K562 (cell line): Measurements from ENCODE around the gene GTPBP1. TPM values are rescaled to one million over a fixed set of nuclear protein-coding genes. Genes with fewer than 3 reads are reported as not detected.

Experiments
- ARID1B ChIP-seq: fragments of 450-650 bp; IDR thresholded peaks from 2 replicates; pipeline ENCODE4 v1.6.1; 2016; ENCODE audit warnings: antibody characterized with exemption, mild to moderate bottlenecking, inconsistent platforms
- ARNT ChIP-seq, 2 experiments: fragments of 450-650 bp; IDR thresholded peaks; 2 replicates each; pipeline ENCODE4 v1.6.1; 2016; ENCODE audit warnings: mild to moderate bottlenecking in 1 of 2
- ETS2 ChIP-seq: IDR thresholded peaks from 2 replicates; pipeline ENCODE4 v1.6.1; 2016; ENCODE audit warnings: borderline replicate concordance, missing genetic modification characterization, mild to moderate bottlenecking, moderate library complexity, missing compliant biosample characterization; ENCODE audit not compliant: poor library complexity, severe bottlenecking
- IFI16 ChIP-seq: fragments of 250-450 bp; sonication (Bioruptor Pico); IDR thresholded peaks from 2 replicates; pipeline ENCODE4 v2.1.2; 2022; ENCODE audit warnings: mild to moderate bottlenecking, inconsistent platforms
- NFXL1 ChIP-seq: fragments of 450-650 bp; formaldehyde crosslinking; IDR thresholded peaks from 2 replicates; pipeline ENCODE4 v1.4.0; 2021; ENCODE audit warnings: mild to moderate bottlenecking
- NUFIP1 ChIP-seq: fragments of 450-650 bp; IDR thresholded peaks from 2 replicates; pipeline ENCODE4 v1.6.1; 2018; ENCODE audit not compliant: partially characterized antibody
- PCBP2 ChIP-seq: fragments of 200-400 bp; formaldehyde crosslinking; IDR thresholded peaks from 2 replicates; pipeline ENCODE4 v1.6.1; 2018; ENCODE audit warnings: low read length, low read depth, mild to moderate bottlenecking, moderate library complexity; ENCODE audit not compliant: poor library complexity, severe bottlenecking
- RHOXF2B ChIP-seq: fragments of 250-450 bp; sonication (Bioruptor Pico); conservative IDR thresholded peaks from 2 replicates; pipeline ENCODE4 v1.5.1; 2021
- SAP30 ChIP-seq: fragments of 200-600 bp; sonication (generic); IDR thresholded peaks from 2 replicates; pipeline ENCODE4 v1.6.1; 2012; ENCODE audit warnings: borderline replicate concordance, low read depth, mild to moderate bottlenecking, moderate library complexity, low read length, control low read depth, inconsistent platforms; ENCODE audit not compliant: insufficient read depth, poor library complexity, severe bottlenecking
- SMARCA4 ChIP-seq: fragments of 450-650 bp; IDR thresholded peaks from 2 replicates; pipeline ENCODE4 v1.6.1; 2016
- SRF ChIP-seq, 2 experiments: fragments of 250-450, 450-650 bp in 1 of 2; sonication (Bioruptor Pico) in 1 of 2; sonication (generic) in 1 of 2; formaldehyde crosslinking; IDR thresholded peaks; 2 replicates each; pipeline versions ENCODE4 v1.5.0 to v1.5.1; 2020 to 2022; ENCODE audit warnings: mild to moderate bottlenecking in 1 of 2, missing genetic modification reagents in 1 of 2
- TCF3 ChIP-seq: sonication (generic); formaldehyde crosslinking; IDR thresholded peaks from 2 replicates; pipeline ENCODE4 v1.4.0; 2020; ENCODE audit warnings: mild to moderate bottlenecking, missing genetic modification reagents
- TRIM24 ChIP-seq, 2 experiments: fragments of 450-650 bp; IDR thresholded peaks; 2 replicates each; pipeline ENCODE4 v1.6.1; 2016
- ZNF212 ChIP-seq: fragments of 450-650 bp; formaldehyde crosslinking; IDR thresholded peaks from 2 replicates; pipeline ENCODE4 v1.4.0; 2020; ENCODE audit warnings: mild to moderate bottlenecking
- ZNF24 ChIP-seq: fragments of 450-650 bp; IDR thresholded peaks from 2 replicates; pipeline ENCODE4 v1.6.1; 2016
- polyA plus RNA-seq, 8 experiments: library from polyadenylated mRNA; depleted of rRNA in 4 of 8; stranded (reverse) in 5 of 8; unstranded in 3 of 8; fragments of >200 nt; fragmentation: Nextera tagmentation in 2 of 8; fragmentation: Illumina TruSeq in 1 of 8; extraction: Ambion mirVana in 2 of 8; extraction: Trizol in 1 of 8; gene quantifications; 2 replicates each; pipeline versions ENCODE4 v1.2.1 to v1.2.3, GENCODE V29; 2011 to 2014; ENCODE audit warnings: inconsistent platforms in 1 of 8, missing spikeins in 1 of 8
- total RNA-seq, 7 experiments: library from RNA; depleted of rRNA in 6 of 7; stranded (reverse); fragments of >200 nt in 6 of 7; fragmentation: Illumina TruSeq in 2 of 7; extraction: Trizol in 2 of 7; gene quantifications; 2 replicates each; pipeline versions ENCODE4 v1.2.1 to v1.2.3, GENCODE V29; 2011 to 2021; ENCODE audit warnings: low replicate concordance in 1 of 7
- TF ChIP-seq, protein P1 (sequence below), 2 experiments: fragments of 450-650 bp; formaldehyde crosslinking in 1 of 2; IDR thresholded peaks; 2 replicates each; pipeline versions ENCODE4 v1.4.0 to v1.6.1; 2014 to 2020; ENCODE audit warnings: mild to moderate bottlenecking in 2 of 2, borderline replicate concordance in 1 of 2, low read depth in 1 of 2
- TF ChIP-seq, protein P2 (sequence below), 2 experiments: IDR thresholded peaks; 2 replicates each; pipeline ENCODE4 v1.6.1; 2012; ENCODE audit warnings: improper control_type of control experiment in 2 of 2, low read depth in 2 of 2, low read length in 2 of 2, borderline replicate concordance in 1 of 2

Gene GTPBP1
- total and polyA plus RNA-seq, 9 of the 15 experiments (the other 6 are each of a cell fraction or from before 2014, with no cell fraction given) = 0.83 to 53.2 (median 23.3) TPM

DNA sequence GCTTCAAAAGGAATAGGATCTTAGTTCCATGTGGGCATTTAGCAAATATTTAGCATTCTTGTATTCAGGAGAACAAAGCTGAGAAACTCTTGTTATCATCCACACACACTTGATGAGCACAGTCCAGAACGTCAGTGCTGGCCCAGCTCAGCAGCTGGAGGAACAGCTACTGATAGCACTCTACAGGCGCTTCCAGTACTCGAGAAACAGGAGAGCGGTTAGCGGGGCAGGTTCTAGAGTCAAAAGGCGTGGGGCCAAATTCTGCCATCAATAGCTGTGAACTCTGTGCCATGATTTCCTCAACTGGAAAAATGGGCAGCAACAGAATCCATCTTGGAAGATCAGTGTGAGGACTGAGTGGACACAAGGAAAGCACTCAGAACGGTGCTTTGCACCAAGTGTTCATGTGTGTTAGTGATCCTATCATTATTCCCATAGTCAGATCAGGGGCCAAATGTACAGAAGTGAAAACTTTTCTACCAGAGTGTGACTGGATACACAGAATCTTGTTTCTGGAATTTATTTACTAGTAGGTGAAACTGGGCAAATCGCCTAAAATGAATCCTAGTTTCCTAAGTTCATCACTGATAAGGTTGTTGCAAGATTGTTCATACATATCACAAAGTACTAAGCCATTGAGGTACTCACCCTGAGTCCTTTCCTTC, 8.2 kb upstream of the GTPBP1 start (continued):
- TF ChIP-seq, protein P1, sequence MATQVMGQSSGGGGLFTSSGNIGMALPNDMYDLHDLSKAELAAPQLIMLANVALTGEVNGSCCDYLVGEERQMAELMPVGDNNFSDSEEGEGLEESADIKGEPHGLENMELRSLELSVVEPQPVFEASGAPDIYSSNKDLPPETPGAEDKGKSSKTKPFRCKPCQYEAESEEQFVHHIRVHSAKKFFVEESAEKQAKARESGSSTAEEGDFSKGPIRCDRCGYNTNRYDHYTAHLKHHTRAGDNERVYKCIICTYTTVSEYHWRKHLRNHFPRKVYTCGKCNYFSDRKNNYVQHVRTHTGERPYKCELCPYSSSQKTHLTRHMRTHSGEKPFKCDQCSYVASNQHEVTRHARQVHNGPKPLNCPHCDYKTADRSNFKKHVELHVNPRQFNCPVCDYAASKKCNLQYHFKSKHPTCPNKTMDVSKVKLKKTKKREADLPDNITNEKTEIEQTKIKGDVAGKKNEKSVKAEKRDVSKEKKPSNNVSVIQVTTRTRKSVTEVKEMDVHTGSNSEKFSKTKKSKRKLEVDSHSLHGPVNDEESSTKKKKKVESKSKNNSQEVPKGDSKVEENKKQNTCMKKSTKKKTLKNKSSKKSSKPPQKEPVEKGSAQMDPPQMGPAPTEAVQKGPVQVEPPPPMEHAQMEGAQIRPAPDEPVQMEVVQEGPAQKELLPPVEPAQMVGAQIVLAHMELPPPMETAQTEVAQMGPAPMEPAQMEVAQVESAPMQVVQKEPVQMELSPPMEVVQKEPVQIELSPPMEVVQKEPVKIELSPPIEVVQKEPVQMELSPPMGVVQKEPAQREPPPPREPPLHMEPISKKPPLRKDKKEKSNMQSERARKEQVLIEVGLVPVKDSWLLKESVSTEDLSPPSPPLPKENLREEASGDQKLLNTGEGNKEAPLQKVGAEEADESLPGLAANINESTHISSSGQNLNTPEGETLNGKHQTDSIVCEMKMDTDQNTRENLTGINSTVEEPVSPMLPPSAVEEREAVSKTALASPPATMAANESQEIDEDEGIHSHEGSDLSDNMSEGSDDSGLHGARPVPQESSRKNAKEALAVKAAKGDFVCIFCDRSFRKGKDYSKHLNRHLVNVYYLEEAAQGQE (IDR thresholded peaks at IDR 0.05; ENCODE audit: borderline replicate concordance) = peak; percentile 27; the same call in 1 of the 2 replicates
- TF ChIP-seq, protein P1 (CRISPR knock-in tag; IDR thresholded peaks at IDR 0.05; ENCODE audit: low read depth) = no peak
- TF ChIP-seq ZNF24 = 0 out of 2 replicates have a peak, but pooled peaks have one; percentile 6
- TF ChIP-seq ETS2 (tag) = no peak
- TF ChIP-seq SMARCA4 = peak; percentile 25; the same call in 1 of the 2 replicates
- no peak for TF ChIP-seq SRF (CRISPR knock-in tag; IDR thresholded peaks at IDR 0.05)
- 0 out of 4 replicates have a peak, but pooled peaks of 1 of the 2 experiments have one; percentile 51 for TF ChIP-seq ARNT (IDR thresholded peaks at IDR 0.05)
- TF ChIP-seq PCBP2 = no peak
- no peak for TF ChIP-seq RHOXF2B (CRISPR knock-in tag)
- TF ChIP-seq IFI16 = no peak
- peak; percentile 57 for TF ChIP-seq TCF3
- TF ChIP-seq NUFIP1 = no peak
- no peak for TF ChIP-seq SAP30
- TF ChIP-seq NFXL1 (CRISPR knock-in tag) = no peak
- TF ChIP-seq, protein P2, sequence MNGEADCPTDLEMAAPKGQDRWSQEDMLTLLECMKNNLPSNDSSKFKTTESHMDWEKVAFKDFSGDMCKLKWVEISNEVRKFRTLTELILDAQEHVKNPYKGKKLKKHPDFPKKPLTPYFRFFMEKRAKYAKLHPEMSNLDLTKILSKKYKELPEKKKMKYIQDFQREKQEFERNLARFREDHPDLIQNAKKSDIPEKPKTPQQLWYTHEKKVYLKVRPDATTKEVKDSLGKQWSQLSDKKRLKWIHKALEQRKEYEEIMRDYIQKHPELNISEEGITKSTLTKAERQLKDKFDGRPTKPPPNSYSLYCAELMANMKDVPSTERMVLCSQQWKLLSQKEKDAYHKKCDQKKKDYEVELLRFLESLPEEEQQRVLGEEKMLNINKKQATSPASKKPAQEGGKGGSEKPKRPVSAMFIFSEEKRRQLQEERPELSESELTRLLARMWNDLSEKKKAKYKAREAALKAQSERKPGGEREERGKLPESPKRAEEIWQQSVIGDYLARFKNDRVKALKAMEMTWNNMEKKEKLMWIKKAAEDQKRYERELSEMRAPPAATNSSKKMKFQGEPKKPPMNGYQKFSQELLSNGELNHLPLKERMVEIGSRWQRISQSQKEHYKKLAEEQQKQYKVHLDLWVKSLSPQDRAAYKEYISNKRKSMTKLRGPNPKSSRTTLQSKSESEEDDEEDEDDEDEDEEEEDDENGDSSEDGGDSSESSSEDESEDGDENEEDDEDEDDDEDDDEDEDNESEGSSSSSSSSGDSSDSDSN (IDR thresholded peaks at IDR 0.05; ENCODE audit: borderline replicate concordance in 1 of 2, low read depth in 2 of 2, low read length in 2 of 2) = 0 out of 4 replicates have a peak, but pooled peaks of 1 of the 2 experiments have one; percentile 46
- no peak for TF ChIP-seq ZNF212 (CRISPR knock-in tag)
- no peak for TF ChIP-seq TRIM24 (IDR thresholded peaks at IDR 0.05)
- 0 out of 2 replicates have a peak, but pooled peaks have one; percentile 22 for TF ChIP-seq ARID1B
